GM12878 (cell line): ENCODE data around the gene IKZF5. TPM values are rescaled to one million over a fixed set of nuclear protein-coding genes. Genes with fewer than 3 reads are reported as not detected.

Experiments
- ASH2L ChIP-seq: fragments of 300-600, 200-600 bp; sonication (generic); IDR thresholded peaks from 2 replicates; pipeline ENCODE4 v1.6.1; 2017; ENCODE audit warnings: low read depth, mild to moderate bottlenecking, borderline replicate concordance
- BMI1 ChIP-seq: fragments of 450-650 bp; IDR thresholded peaks from 2 replicates; pipeline ENCODE4 v1.6.1; 2016; ENCODE audit warnings: mild to moderate bottlenecking, moderate library complexity, borderline replicate concordance
- BRCA1 ChIP-seq: IDR thresholded peaks from 2 replicates; pipeline ENCODE4 v1.6.1; 2011; ENCODE audit warnings: low read depth, low read length, improper control_type of control experiment
- CHD4 ChIP-seq: fragments of 200-600 bp; sonication (generic); IDR thresholded peaks from 2 replicates; pipeline ENCODE4 v1.6.1; 2016; ENCODE audit warnings: mild to moderate bottlenecking
- EGR1 ChIP-seq, 2 experiments: IDR thresholded peaks; 1 replicate in 1 of 2; 2 replicates in 1 of 2; pipeline ENCODE4 v1.6.1; 2011 to 2012; ENCODE audit warnings: low read depth in 2 of 2, low read length in 2 of 2, borderline replicate concordance in 1 of 2, mild to moderate bottlenecking in 1 of 2, moderate library complexity in 1 of 2
- KLF5 ChIP-seq: fragments of 450-650 bp; IDR thresholded peaks from 2 replicates; pipeline ENCODE4 v1.6.1; 2014; ENCODE audit warnings: mild to moderate bottlenecking; ENCODE audit not compliant: partially characterized antibody
- MTA3 ChIP-seq: IDR thresholded peaks from 2 replicates; pipeline ENCODE4 v1.6.1; 2012; ENCODE audit warnings: low read length, inconsistent platforms, borderline replicate concordance
- NR2F1 ChIP-seq: fragments of 450-650 bp; conservative IDR thresholded peaks from 2 replicates; pipeline ENCODE4 v1.6.1; 2017; ENCODE audit warnings: mild to moderate bottlenecking
- PAX8 ChIP-seq: fragments of 450-650 bp; IDR thresholded peaks from 2 replicates; pipeline ENCODE4 v1.6.1; 2017; ENCODE audit warnings: mild to moderate bottlenecking, moderate library complexity
- SP1 ChIP-seq: IDR thresholded peaks from one replicate; pipeline ENCODE4 v1.6.1; 2011; ENCODE audit warnings: low read depth, low read length
- SREBF1 ChIP-seq: IDR thresholded peaks from 2 replicates; pipeline ENCODE4 v1.6.1; 2012; ENCODE audit warnings: mild to moderate bottlenecking, low read length
- TCF7 ChIP-seq: IDR thresholded peaks from 2 replicates; pipeline ENCODE4 v1.6.1; 2014; ENCODE audit warnings: antibody characterized with exemption, borderline replicate concordance
- WRNIP1 ChIP-seq: IDR thresholded peaks from 2 replicates; pipeline ENCODE4 v1.6.1; 2011; ENCODE audit warnings: low read depth, low read length, improper control_type of control experiment, borderline replicate concordance
- polyA plus RNA-seq, 11 experiments: library from polyadenylated mRNA; depleted of rRNA in 4 of 11; unstranded in 6 of 11; stranded (reverse) in 5 of 11; fragments of >200 nt; fragmentation: Nextera tagmentation in 4 of 11; fragmentation: Illumina TruSeq in 1 of 11; extraction: Ambion mirVana in 4 of 11; extraction: Trizol in 1 of 11; gene quantifications; 1 replicate in 1 of 11; 2 replicates in 10 of 11; pipeline versions ENCODE4 v1.2.1 to v1.2.3, GENCODE V29; 2011 to 2016; ENCODE audit warnings: inconsistent platforms in 2 of 11, missing spikeins in 2 of 11, low read depth in 1 of 11
- total RNA-seq, 4 experiments: library from RNA; depleted of rRNA in 3 of 4; stranded (reverse); fragments of >200 nt in 3 of 4; fragmentation: Illumina TruSeq in 1 of 4; extraction: Trizol in 1 of 4; gene quantifications; 2 replicates each; pipeline versions ENCODE4 v1.2.1 to v1.2.3, GENCODE V29; 2013 to 2021
- TF ChIP-seq, protein P1 (sequence below): IDR thresholded peaks from 2 replicates; pipeline ENCODE4 v1.6.1; 2012; ENCODE audit warnings: improper control_type of control experiment, low read depth, low read length; ENCODE audit not compliant: insufficient replicate concordance
- TF ChIP-seq, protein P2 (sequence below): IDR thresholded peaks from 2 replicates; pipeline ENCODE4 v1.6.1; 2011; ENCODE audit warnings: low read depth, mild to moderate bottlenecking, low read length, moderate library complexity, borderline replicate concordance; ENCODE audit errors: extremely low read depth
- TF ChIP-seq, protein P3 (sequence below): fragments of 450-650 bp; formaldehyde crosslinking; IDR thresholded peaks from 2 replicates; pipeline ENCODE4 v1.5.0; 2022; ENCODE audit warnings: mild to moderate bottlenecking, missing genetic modification characterization
- TF ChIP-seq, protein P4 (sequence below): IDR thresholded peaks from 2 replicates; pipeline ENCODE4 v1.6.1; 2012; ENCODE audit warnings: low read depth, low read length, improper control_type of control experiment

IKZF5 gene
- total and polyA plus RNA-seq, 10 of the 15 experiments (the other 5 are each of a cell fraction or from before 2014, with no cell fraction given) = 5.3 to 23.2 (median 11.8) TPM

DNA sequence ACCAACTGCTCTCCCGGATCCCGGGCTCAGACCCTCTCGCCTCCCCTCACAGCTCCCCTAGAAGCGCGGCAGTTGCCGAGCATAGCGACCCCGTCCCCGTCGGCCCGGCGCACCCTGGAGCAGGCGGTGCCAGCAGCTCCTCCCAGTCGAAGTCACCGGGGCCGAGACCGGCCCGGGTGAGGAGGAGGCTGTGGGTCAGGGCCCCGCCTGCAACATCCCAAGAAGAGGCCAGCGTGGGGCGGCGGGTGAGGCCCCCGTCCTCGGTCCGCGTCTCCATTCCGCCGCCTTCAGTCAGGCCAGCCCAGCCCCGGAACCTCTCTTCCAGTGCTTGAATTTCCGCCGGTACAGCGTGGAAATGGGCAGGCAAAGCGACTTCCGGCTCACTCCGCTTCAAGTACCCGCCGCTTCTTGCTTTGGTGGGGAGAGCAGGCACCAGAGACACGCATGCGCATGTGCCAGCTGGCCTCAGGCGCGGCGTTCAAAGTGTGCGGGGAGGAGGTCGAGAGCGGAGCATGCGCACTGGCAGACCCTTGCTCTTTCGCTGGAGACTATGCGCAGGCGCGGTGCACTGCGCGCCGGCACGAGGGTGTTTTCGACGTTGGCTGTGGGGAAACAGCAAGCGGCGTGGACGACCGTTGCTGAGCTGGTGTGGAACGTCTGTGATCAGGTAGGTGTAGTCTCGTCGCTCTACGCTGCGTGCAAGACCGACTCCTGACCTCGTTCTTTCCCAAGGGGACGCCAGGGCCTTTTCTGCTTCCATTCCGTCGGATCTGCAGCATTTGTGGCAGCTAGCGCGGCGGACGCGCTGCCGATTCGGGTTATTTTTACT, 54.5 kb downstream of the IKZF5 start, which contains the start of gene C10orf88 (continued):
- TF ChIP-seq, protein P1, sequence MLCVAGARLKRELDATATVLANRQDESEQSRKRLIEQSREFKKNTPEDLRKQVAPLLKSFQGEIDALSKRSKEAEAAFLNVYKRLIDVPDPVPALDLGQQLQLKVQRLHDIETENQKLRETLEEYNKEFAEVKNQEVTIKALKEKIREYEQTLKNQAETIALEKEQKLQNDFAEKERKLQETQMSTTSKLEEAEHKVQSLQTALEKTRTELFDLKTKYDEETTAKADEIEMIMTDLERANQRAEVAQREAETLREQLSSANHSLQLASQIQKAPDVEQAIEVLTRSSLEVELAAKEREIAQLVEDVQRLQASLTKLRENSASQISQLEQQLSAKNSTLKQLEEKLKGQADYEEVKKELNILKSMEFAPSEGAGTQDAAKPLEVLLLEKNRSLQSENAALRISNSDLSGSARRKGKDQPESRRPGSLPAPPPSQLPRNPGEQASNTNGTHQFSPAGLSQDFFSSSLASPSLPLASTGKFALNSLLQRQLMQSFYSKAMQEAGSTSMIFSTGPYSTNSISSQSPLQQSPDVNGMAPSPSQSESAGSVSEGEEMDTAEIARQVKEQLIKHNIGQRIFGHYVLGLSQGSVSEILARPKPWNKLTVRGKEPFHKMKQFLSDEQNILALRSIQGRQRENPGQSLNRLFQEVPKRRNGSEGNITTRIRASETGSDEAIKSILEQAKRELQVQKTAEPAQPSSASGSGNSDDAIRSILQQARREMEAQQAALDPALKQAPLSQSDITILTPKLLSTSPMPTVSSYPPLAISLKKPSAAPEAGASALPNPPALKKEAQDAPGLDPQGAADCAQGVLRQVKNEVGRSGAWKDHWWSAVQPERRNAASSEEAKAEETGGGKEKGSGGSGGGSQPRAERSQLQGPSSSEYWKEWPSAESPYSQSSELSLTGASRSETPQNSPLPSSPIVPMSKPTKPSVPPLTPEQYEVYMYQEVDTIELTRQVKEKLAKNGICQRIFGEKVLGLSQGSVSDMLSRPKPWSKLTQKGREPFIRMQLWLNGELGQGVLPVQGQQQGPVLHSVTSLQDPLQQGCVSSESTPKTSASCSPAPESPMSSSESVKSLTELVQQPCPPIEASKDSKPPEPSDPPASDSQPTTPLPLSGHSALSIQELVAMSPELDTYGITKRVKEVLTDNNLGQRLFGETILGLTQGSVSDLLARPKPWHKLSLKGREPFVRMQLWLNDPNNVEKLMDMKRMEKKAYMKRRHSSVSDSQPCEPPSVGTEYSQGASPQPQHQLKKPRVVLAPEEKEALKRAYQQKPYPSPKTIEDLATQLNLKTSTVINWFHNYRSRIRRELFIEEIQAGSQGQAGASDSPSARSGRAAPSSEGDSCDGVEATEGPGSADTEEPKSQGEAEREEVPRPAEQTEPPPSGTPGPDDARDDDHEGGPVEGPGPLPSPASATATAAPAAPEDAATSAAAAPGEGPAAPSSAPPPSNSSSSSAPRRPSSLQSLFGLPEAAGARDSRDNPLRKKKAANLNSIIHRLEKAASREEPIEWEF = peak; percentile 57
- TF ChIP-seq BRCA1 (no peak), ASH2L (no peak), TCF7 (no peak), MTA3 (no peak), WRNIP1 (no peak), SREBF1 (peak; percentile 64; the same call in 1 of the 2 replicates), BMI1 (no peak), CHD4 (no peak), NR2F1 (peak; percentile 36; the same call in 1 of the 2 replicates), KLF5 (peak; percentile 85), SP1 (peak; percentile 42), PAX8 (no peak), EGR1 (IDR thresholded peaks at IDR 0.05; ENCODE audit: borderline replicate concordance in 1 of 2, low read depth in 2 of 2, low read length in 2 of 2) (no peak)
- TF ChIP-seq, protein P2, sequence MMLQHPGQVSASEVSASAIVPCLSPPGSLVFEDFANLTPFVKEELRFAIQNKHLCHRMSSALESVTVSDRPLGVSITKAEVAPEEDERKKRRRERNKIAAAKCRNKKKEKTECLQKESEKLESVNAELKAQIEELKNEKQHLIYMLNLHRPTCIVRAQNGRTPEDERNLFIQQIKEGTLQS = peak; percentile 46; the same call in 1 of the 2 replicates
- TF ChIP-seq, protein P3, sequence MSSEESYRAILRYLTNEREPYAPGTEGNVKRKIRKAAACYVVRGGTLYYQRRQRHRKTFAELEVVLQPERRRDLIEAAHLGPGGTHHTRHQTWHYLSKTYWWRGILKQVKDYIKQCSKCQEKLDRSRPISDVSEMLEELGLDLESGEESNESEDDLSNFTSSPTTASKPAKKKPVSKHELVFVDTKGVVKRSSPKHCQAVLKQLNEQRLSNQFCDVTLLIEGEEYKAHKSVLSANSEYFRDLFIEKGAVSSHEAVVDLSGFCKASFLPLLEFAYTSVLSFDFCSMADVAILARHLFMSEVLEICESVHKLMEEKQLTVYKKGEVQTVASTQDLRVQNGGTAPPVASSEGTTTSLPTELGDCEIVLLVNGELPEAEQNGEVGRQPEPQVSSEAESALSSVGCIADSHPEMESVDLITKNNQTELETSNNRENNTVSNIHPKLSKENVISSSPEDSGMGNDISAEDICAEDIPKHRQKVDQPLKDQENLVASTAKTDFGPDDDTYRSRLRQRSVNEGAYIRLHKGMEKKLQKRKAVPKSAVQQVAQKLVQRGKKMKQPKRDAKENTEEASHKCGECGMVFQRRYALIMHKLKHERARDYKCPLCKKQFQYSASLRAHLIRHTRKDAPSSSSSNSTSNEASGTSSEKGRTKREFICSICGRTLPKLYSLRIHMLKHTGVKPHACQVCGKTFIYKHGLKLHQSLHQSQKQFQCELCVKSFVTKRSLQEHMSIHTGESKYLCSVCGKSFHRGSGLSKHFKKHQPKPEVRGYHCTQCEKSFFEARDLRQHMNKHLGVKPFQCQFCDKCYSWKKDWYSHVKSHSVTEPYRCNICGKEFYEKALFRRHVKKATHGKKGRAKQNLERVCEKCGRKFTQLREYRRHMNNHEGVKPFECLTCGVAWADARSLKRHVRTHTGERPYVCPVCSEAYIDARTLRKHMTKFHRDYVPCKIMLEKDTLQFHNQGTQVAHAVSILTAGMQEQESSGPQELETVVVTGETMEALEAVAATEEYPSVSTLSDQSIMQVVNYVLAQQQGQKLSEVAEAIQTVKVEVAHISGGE = peak; percentile 93
- TF ChIP-seq, protein P4, sequence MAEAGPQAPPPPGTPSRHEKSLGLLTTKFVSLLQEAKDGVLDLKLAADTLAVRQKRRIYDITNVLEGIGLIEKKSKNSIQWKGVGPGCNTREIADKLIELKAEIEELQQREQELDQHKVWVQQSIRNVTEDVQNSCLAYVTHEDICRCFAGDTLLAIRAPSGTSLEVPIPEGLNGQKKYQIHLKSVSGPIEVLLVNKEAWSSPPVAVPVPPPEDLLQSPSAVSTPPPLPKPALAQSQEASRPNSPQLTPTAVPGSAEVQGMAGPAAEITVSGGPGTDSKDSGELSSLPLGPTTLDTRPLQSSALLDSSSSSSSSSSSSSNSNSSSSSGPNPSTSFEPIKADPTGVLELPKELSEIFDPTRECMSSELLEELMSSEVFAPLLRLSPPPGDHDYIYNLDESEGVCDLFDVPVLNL = peak; percentile 96
